Esophagus (tissue), 2 donors: ENCODE data around the gene BCAS2. TPM values are rescaled to one million over a fixed set of nuclear protein-coding genes. Genes with fewer than 3 reads are reported as not detected.
"Not testable (repeated sequence)": the region's sequence is repeated elsewhere in the genome, so short reads cannot be mapped to it uniquely, and the experiment has no call there.

Experiments used
- H3K27ac ChIP-seq, 2 donors: one replicate each; pipeline ENCODE4 v1.5.1; 2013; ENCODE audit warnings: low read depth in 2 of 2, mild to moderate bottlenecking in 2 of 2, inconsistent platforms in 1 of 2, low read length in 1 of 2, moderate library complexity in 1 of 2
- H3K27me3 ChIP-seq, 2 donors: one replicate each; pipeline ENCODE4 v1.6.1; 2013; ENCODE audit warnings: low read length in 2 of 2, control low read depth in 1 of 2, mild to moderate bottlenecking in 1 of 2; ENCODE audit not compliant: insufficient read depth in 2 of 2, control insufficient read depth in 1 of 2
- H3K36me3 ChIP-seq, 2 donors: one replicate each; pipeline ENCODE4 v1.6.1; 2013; ENCODE audit warnings: low read length in 1 of 2; ENCODE audit not compliant: control insufficient read depth in 2 of 2, insufficient read depth in 2 of 2
- H3K4me1 ChIP-seq, 2 donors: one replicate each; pipeline ENCODE4 v1.6.1; 2013; ENCODE audit warnings: low read length in 1 of 2; ENCODE audit not compliant: control insufficient read depth in 2 of 2, insufficient read depth in 2 of 2
- H3K4me3 ChIP-seq, 2 donors: one replicate each; pipeline ENCODE4 v1.5.1; 2013; ENCODE audit warnings: low read length in 2 of 2, mild to moderate bottlenecking in 2 of 2, low read depth in 1 of 2, moderate library complexity in 1 of 2
- H3K9me3 ChIP-seq, 2 donors: one replicate each; pipeline ENCODE4 v1.6.1; 2013; ENCODE audit warnings: mild to moderate bottlenecking in 2 of 2, low read depth in 1 of 2, low read length in 1 of 2, moderate library complexity in 1 of 2; ENCODE audit not compliant: control insufficient read depth in 2 of 2, insufficient read depth in 1 of 2
- WGBS, 2 donors: extraction: QIAGEN DNeasy Blood & Tissue Kit; methylation state at CpG; one replicate each; pipeline ENCODE4 v1.1.7; 2013; 5-methylcytosine and 5-hydroxymethylcytosine counted together
- polyA plus RNA-seq, 2 donors: library from polyadenylated mRNA; stranded (reverse); fragments of 200-250 nt; gene quantifications; one replicate each; pipeline ENCODE4 v1.2.3, GENCODE V29; 2013
- donor health status: healthy with polysubstance abuse.
- donor health status: Bipolar disorder and iron deficiency.

BCAS2 gene
- polyA plus RNA-seq, 2 donors = 32.3 to 32.7 TPM

DNA sequence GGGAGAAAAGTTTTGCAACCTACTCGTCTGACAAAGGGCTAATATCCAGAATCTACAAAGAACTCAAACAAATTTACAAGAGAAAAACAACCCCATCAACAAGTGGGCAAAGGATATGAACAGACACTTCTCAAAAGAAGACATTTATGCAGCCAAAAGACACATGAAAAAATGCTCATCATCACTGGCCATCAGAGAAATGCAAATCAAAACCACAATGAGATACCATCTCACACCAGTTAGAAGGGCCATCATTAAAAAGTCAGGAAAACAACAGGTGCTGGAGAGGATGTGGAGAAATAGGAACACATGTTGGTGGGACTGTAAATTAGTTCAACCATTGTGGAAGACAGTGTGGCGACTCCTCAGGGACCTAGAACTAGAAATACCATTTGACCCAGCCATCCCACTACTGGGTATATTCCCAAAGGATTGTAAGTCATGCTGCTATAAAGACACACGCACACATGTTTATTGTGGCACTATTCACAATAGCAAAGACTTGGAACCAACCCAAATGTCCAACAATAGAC lies 18.4 kb downstream of the BCAS2 start:
- 90 to 91% methylated on average over 3 of the region's 3 CpGs for WGBS, 2 donors
- H3K27me3 ChIP-seq, H3K9me3 ChIP-seq, H3K4me3 ChIP-seq, H3K36me3 ChIP-seq, H3K27ac ChIP-seq, H3K4me1 ChIP-seq: not testable (repeated sequence)

DNA sequence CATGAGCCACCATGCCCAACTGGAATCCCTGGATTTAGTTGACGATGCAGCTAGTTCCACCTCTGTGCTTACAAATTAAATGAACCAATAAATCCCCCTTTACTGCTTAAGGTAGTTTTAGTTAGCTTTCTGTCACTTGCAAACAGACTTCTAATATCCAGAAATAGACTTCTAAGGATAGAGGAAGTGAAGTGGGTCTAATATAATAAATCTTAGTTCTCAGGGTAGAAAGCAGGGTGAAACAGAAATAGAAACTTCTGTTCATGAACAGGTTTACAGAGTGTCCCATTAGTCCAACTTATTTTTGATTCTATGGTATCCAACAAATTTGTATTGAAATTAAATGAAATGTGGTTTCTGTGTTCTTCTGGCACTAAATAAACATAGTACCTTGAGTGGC lies 20.1 kb downstream of the BCAS2 start:
- Histone ChIP-seq H3K36me3 (peaks cover 0 to 5% of the 10 kb centered on the region in 2 donors), H3K9me3 (no peaks in the 10 kb centered on the region), H3K4me3 (no peak overlapping the region), H3K27ac (no peak overlapping the region), H3K4me1 (no peaks in the 10 kb centered on the region), H3K27me3 (no peaks in the 10 kb centered on the region)
- 54 to 55% methylated on average over 1 of the region's 1 CpG for WGBS, 2 donors

DNA sequence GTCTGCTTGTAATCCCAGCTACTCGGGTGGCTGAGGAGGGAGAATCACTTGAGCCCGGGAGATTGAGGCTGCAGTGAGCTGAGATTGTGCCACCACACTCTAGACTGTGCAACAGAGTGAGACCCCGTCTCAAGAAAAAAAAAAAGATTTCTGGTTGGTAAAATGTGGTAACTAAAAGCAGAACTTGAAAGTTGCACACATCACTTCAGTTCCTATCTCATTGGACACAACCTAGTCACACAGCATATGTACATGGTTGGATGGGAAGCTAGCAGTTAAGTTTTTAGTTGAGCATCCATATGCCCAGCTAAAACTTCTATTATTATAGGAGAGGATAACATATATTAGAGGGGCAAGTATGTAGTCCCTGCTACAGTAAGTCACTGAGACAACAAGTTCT lies 22.1 kb downstream of the BCAS2 start:
- Histone ChIP-seq H3K4me1 (no peaks in the 10 kb centered on the region), H3K27ac (no peak overlapping the region), H3K4me3 (no peak overlapping the region), H3K36me3 (no peaks in the 10 kb centered on the region), H3K9me3 (no peaks in the 10 kb centered on the region), H3K27me3 (no peaks in the 10 kb centered on the region)
- WGBS, 2 donors = 72 to 80% methylated on average over 3 of the region's 3 CpGs

DNA sequence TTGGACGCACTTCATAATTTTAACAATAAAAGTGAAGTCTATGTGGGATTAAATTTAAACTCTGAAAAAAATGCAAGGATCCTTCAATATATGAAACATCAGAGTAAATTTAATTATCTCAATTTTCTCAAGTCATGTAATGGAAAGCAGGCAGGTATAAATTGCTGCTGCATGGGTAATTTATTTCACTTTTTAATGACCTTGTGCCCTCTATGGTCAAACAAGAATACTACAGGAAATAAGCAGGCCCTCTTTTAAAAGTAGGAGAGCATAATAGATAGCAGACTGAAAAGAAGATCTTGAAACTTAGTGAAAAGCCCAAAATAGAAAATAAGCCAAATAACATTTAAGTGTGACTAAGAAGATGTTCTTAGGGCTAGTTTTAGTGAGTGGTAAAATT lies 22.9 kb downstream of the BCAS2 start:
- 94 to 99% methylated on average over 1 of the region's 1 CpG for WGBS, 2 donors
- H3K27me3 ChIP-seq = no peaks in the 10 kb centered on the region
- no peaks in the 10 kb centered on the region for H3K36me3 ChIP-seq
- no peak overlapping the region for H3K4me3 ChIP-seq
- H3K9me3 ChIP-seq = no peaks in the 10 kb centered on the region
- no peak overlapping the region for H3K27ac ChIP-seq
- H3K4me1 ChIP-seq = no peaks in the 10 kb centered on the region

DNA sequence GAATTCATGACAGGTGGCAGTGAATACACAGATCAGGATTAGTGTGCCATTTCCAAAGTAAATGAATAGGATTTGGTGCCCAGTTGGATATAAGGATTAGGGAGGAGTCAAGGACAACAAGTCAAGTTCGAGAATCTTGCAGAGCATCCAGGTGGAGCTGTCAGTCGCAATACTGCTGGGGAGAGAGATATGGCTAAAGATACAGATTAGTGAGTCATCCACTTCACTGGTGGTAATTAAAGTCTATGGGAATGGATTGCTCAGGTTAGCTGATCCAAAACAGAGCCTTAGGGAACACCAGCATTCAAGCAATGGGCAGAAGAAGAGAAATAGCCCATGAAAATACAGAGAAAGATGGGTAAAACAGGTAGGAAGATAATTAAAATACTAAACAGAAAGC lies 26.8 kb downstream of the BCAS2 start:
- Histone ChIP-seq H3K9me3 (no peaks in the 10 kb centered on the region), H3K27me3 (no peaks in the 10 kb centered on the region), H3K27ac (no peak overlapping the region), H3K36me3 (no peaks in the 10 kb centered on the region), H3K4me3 (no peak overlapping the region), H3K4me1 (no peaks in the 10 kb centered on the region)
- WGBS, 2 donors = 56 to 75% methylated on average over 2 of the region's 2 CpGs

DNA sequence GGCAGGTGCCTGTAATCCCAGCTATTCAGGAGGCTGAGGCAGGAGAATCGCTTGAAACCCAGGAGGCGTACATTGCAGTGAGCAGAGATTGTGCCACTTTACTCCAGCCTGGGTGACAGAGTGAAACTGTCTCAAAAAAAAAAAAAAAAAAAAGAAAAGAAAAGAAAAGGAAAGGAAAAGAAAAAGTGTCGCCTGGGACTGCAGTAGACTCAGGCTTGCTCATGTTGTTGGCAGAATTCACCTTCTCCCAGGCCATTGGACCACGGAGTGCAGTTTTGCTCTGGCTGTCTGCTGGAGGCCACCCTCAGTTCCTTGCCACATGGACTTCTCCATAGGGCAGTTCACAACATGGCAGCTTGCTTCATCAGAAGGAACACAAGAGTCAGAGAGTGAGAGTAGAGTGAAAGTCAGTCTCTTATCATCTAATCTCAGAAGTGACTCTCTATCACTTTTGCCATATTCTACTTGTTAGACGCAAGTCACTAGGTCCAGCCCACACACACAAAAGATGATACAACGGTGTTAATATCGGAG lies 29.2 kb downstream of the BCAS2 start:
- Histone ChIP-seq H3K4me1 (no peaks in the 10 kb centered on the region), H3K27ac (no peak overlapping the region), H3K9me3 (no peaks in the 10 kb centered on the region), H3K27me3 (no peaks in the 10 kb centered on the region), H3K36me3 (no peaks in the 10 kb centered on the region), H3K4me3 (no peak overlapping the region)
- 94 to 96% methylated on average over 7 of the region's 7 CpGs for WGBS, 2 donors

DNA sequence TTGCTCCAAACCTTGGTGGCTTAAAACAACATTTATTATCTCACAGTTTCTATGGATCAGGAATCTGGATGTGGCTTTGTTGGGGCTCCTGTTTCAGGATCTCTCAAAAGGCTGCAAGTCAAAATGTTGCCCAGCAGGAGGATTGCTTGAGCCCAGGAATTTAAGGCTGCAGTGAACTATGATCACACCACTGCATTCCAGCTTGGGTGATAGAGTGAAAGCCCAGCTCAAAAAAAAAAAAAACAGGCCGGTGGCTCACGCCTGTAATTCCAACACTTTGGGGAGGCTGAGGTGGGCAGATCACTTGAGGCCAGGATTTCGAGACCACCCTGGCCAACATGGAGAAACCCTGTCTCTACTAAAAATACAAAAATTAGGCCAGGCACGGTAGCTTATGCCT lies 30.0 kb downstream of the BCAS2 start:
- no peak overlapping the region for H3K4me3 ChIP-seq
- H3K9me3 ChIP-seq = no peaks in the 10 kb centered on the region
- no peak overlapping the region for H3K27ac ChIP-seq
- WGBS, 2 donors = 84 to 88% methylated on average over 4 of the region's 4 CpGs
- H3K36me3 ChIP-seq = no peaks in the 10 kb centered on the region
- no peaks in the 10 kb centered on the region for H3K4me1 ChIP-seq
- no peaks in the 10 kb centered on the region for H3K27me3 ChIP-seq

DNA sequence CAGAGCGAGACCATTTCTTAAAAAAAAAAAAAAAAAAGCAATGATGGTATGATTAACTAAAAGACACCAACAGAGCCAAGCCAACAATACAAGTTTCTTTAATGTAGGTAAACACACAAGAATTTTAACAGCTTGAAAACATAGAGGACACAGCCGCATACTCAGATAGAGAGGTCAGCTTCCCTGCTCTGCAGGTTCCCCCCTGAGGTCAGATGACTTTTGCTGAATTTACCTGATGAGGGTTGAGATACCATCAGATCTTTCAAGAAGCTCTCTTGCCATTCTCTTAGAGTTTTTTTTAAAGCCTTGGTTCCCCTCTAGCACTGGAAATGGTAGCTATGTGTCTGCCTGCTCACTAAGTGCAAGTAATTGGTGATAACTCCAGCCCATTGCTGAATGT lies 31.1 kb downstream of the BCAS2 start:
- Histone ChIP-seq H3K36me3 (no peaks in the 10 kb centered on the region), H3K4me3 (no peak overlapping the region), H3K27me3 (no peaks in the 10 kb centered on the region), H3K9me3 (no peaks in the 10 kb centered on the region), H3K27ac (no peak overlapping the region), H3K4me1 (no peaks in the 10 kb centered on the region)
- WGBS, 2 donors = 91 to 96% methylated on average over 2 of the region's 2 CpGs

DNA sequence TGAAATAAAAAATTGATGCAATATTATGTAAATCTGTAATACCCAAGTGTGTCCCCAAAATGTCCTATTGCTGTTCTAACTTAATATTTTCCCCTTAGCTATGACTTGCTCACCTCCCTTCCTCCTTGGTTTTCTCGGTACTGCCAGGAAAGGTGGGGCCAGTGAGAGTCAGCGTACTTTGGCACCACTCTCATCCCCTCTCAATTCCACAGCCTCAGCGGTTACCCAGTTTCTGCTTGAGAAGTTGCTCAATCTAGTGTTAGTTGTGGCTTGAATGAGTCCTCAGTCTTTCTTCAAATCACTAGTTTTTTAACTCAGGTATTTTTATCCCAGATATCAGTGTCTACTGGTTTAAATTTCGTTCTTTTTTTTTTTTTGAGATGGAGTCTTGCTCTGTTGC lies 32.3 kb downstream of the BCAS2 start:
- Histone ChIP-seq H3K9me3 (no peaks in the 10 kb centered on the region), H3K4me1 (no peaks in the 10 kb centered on the region), H3K36me3 (no peaks in the 10 kb centered on the region), H3K27me3 (no peaks in the 10 kb centered on the region), H3K27ac (no peak overlapping the region), H3K4me3 (no peak overlapping the region)
- 52 to 66% methylated on average over 4 of the region's 4 CpGs for WGBS, 2 donors

DNA sequence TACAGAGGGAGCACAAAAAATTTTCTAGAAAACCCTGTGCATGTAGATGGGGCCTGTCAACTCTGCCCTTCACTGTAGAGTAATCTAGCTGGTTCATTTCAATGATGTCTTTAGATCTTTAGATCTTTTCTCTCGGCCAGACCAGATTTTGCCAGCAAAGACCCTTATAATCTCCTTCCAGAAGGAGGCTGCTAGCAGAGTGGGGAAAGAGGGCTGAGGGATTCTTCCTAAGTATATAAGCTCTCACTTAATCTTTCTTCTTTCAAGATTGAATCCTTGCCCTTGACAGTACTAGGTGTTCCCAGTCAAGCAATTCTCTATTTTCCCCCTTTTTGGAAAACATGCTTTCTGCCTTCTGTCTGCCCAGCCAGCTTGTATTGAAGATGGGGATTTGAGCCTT lies 34.3 kb downstream of the BCAS2 start:
- Histone ChIP-seq H3K27me3 (no peaks in the 10 kb centered on the region), H3K36me3 (no peaks in the 10 kb centered on the region), H3K4me3 (no peak overlapping the region), H3K27ac (no peak overlapping the region), H3K9me3 (no peaks in the 10 kb centered on the region), H3K4me1 (no peaks in the 10 kb centered on the region)
- WGBS, 2 donors = 80 to 90% methylated on average over 1 of the region's 1 CpG
